ENCODE data around the gene CEP89.

CEP89 gene

DNA sequence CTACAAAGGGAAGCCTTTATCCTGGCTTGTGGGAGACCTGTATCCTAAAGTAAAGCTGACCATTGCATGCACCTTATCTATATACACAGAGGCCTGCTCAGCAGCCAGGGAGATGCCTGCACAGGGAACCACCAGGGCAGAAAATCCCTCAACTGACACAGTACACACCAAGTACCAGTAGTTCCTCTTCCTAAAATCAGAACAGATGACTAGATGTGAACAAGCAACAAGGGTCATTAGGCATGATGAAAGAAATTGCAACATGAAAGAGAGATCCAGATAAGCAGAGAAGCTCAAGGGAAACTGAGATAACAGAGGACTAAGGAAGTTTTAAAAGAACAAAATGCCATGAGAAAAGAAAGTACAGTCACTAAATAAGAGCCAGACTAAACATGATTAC is 62.5 kb downstream of the CEP89 start:
- no peak overlapping the region for H3K27ac ChIP-seq (ENCODE audit: low read length)
- no peak overlapping the region for H2AFZ ChIP-seq (ENCODE audit: low read depth, low read length)
- no peak overlapping the region for H3K4me3 ChIP-seq (ENCODE audit: low read depth in 1 of 2, low read length in 2 of 2)
- ATAC-seq (ENCODE audit: insufficient read depth, low read depth) (no peak), DNase-seq (no peak)
- TF ChIP-seq EZH2 (IDR thresholded peaks at IDR 0.05; ENCODE audit: borderline replicate concordance, low read depth, low read length, severe bottlenecking), result no peak
- peaks cover 40% of the 10 kb centered on the region for H3K36me3 ChIP-seq (ENCODE audit: insufficient read depth, low read length)
- no peak overlapping the region for H3K4me2 ChIP-seq (ENCODE audit: insufficient read depth, low read length)
- H3K4me1 ChIP-seq (ENCODE audit: insufficient read depth, low read length), result no peaks in the 10 kb centered on the region
- no peak overlapping the region for H3K9ac ChIP-seq (ENCODE audit: low read depth, low read length)
- H3K27me3 ChIP-seq (ENCODE audit: insufficient read depth, low read length, poor library complexity), result no peaks in the 10 kb centered on the region
- no peaks in the 10 kb centered on the region for H4K20me1 ChIP-seq (ENCODE audit: insufficient read depth, low read length)
- no peaks in the 10 kb centered on the region for H3K79me2 ChIP-seq (ENCODE audit: insufficient read depth, low read length)
- H3K9me3 ChIP-seq (ENCODE audit: insufficient read depth, low read length, severe bottlenecking), result peaks cover 5% of the 10 kb centered on the region

DNA sequence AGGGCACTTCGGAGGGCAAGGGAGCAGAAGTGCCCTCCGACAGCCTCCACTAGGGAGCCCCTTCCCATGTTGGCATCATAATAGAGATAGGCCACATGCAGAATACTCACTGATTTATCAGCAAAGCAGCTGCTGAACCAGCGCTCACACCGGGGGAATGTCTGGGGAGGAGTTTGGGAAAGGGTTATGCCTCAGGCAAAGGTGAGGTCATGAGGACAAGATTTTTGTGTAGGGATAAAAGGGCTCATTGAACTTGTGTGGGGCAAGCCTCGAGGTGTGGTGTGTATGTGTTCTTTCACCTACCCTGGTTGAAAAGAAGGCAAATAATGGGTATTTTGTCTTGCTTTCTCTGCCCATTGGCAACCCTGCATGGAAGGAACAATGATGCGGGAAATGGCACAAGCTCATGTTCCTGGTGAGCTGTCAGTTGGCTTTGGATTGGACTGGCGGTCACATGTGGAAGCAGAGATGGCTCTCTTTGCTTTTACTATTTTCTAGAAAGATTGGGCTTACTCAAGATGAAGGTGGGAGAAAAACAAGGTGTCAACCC is 63.0 kb downstream of the CEP89 start:
- no peaks in the 10 kb centered on the region for H3K27me3 ChIP-seq (ENCODE audit: insufficient read depth, low read length, poor library complexity)
- H2AFZ ChIP-seq (ENCODE audit: low read depth, low read length), result no peak overlapping the region
- no peak for TF ChIP-seq EZH2 (IDR thresholded peaks at IDR 0.05; ENCODE audit: borderline replicate concordance, low read depth, low read length, severe bottlenecking)
- TF ChIP-seq, protein P1, sequence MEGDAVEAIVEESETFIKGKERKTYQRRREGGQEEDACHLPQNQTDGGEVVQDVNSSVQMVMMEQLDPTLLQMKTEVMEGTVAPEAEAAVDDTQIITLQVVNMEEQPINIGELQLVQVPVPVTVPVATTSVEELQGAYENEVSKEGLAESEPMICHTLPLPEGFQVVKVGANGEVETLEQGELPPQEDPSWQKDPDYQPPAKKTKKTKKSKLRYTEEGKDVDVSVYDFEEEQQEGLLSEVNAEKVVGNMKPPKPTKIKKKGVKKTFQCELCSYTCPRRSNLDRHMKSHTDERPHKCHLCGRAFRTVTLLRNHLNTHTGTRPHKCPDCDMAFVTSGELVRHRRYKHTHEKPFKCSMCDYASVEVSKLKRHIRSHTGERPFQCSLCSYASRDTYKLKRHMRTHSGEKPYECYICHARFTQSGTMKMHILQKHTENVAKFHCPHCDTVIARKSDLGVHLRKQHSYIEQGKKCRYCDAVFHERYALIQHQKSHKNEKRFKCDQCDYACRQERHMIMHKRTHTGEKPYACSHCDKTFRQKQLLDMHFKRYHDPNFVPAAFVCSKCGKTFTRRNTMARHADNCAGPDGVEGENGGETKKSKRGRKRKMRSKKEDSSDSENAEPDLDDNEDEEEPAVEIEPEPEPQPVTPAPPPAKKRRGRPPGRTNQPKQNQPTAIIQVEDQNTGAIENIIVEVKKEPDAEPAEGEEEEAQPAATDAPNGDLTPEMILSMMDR (IDR thresholded peaks at IDR 0.05; ENCODE audit: borderline replicate concordance, extremely low read depth, low read length, poor library complexity, severe bottlenecking), result no peak
- no peak for DNase-seq
- no peak overlapping the region for H3K4me3 ChIP-seq (ENCODE audit: low read depth in 1 of 2, low read length in 2 of 2)
- ATAC-seq (ENCODE audit: insufficient read depth, low read depth), result no peak
- H3K79me2 ChIP-seq (ENCODE audit: insufficient read depth, low read length), result no peaks in the 10 kb centered on the region
- peaks cover 5% of the 10 kb centered on the region for H3K9me3 ChIP-seq (ENCODE audit: insufficient read depth, low read length, severe bottlenecking)
- H3K36me3 ChIP-seq (ENCODE audit: insufficient read depth, low read length), result peaks cover 36% of the 10 kb centered on the region
- no peaks in the 10 kb centered on the region for H4K20me1 ChIP-seq (ENCODE audit: insufficient read depth, low read length)
- H3K9ac ChIP-seq (ENCODE audit: low read depth, low read length), result no peak overlapping the region
- no peak overlapping the region for H3K27ac ChIP-seq (ENCODE audit: low read length)
- H3K4me2 ChIP-seq (ENCODE audit: insufficient read depth, low read length), result no peak overlapping the region
- H3K4me1 ChIP-seq (ENCODE audit: insufficient read depth, low read length), result no peaks in the 10 kb centered on the region

DNA sequence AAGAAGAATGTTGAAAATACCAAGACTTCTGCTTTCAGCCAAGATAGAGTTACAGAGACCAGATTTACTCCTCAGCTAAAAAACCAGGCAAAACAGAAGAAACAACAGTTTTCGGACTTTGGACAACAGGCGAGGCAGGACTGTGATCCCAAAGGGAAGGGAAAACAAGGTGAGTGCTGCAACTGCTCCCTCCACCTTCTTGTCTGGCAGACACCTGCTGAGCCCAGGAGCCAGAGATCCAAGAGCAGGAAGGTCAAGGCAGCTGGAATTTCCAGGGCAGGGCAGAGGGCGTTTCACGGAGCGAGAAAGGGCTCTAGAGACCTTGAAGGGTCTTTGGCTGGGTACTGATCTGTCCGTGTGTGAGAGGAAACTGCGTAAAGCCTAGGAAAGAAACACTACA is 69.3 kb downstream of the CEP89 start:
- H4K20me1 ChIP-seq (ENCODE audit: insufficient read depth, low read length), result no peaks in the 10 kb centered on the region
- H3K27ac ChIP-seq (ENCODE audit: low read length), result no peak overlapping the region
- DNase-seq, result no peak
- H3K4me1 ChIP-seq (ENCODE audit: insufficient read depth, low read length), result no peaks in the 10 kb centered on the region
- no peak overlapping the region for H3K9ac ChIP-seq (ENCODE audit: low read depth, low read length)
- ATAC-seq (ENCODE audit: insufficient read depth, low read depth), result no peak
- H3K9me3 ChIP-seq (ENCODE audit: insufficient read depth, low read length, severe bottlenecking), result peaks cover 5% of the 10 kb centered on the region
- no peaks in the 10 kb centered on the region for H3K79me2 ChIP-seq (ENCODE audit: insufficient read depth, low read length)
- H3K4me3 ChIP-seq (ENCODE audit: low read depth in 1 of 2, low read length in 2 of 2), result no peak overlapping the region
- H3K4me2 ChIP-seq (ENCODE audit: insufficient read depth, low read length), result no peak overlapping the region
- no peaks in the 10 kb centered on the region for H3K27me3 ChIP-seq (ENCODE audit: insufficient read depth, low read length, poor library complexity)
- H3K36me3 ChIP-seq (ENCODE audit: insufficient read depth, low read length), result peaks cover 42% of the 10 kb centered on the region
- no peak overlapping the region for H2AFZ ChIP-seq (ENCODE audit: low read depth, low read length)
- no peak for TF ChIP-seq EZH2 (IDR thresholded peaks at IDR 0.05; ENCODE audit: borderline replicate concordance, low read depth, low read length, severe bottlenecking)
- TF ChIP-seq, protein P1 (IDR thresholded peaks at IDR 0.05; ENCODE audit: borderline replicate concordance, extremely low read depth, low read length, poor library complexity, severe bottlenecking), result no peak

DNA sequence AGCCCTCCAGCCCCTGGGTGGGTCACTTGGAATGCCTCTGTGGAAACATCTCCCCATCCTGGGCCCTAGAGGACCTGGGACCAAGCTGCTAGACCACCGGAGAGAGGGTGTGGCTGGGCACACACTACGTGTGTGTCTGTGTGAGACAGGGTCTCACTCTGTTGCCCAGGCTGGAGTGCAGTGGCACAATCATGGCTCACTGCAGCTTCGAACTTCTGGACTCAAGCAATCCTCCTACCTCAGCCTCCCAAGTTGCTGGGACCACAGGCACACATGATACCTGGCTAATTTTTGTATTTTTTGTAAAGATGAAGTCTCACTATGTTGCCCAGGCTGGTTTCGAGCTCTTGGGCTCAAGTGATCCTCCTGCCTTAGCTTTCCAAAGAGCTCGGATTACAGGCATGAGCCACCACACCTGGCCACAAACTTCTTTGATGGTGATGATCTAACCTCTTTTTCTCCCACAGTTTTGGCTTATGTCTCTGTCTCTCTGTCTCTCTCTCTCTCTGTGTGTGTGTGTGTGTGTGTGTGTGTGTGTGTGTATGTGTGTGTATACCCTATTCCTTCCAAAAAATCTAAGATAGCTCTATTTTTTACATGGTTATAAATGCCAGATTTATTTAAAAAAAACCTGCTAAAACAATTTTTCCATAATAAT is 70.1 kb downstream of the CEP89 start:
- Histone ChIP-seq H3K9ac (ENCODE audit: low read depth, low read length) (no peak overlapping the region), H3K4me3 (ENCODE audit: low read depth in 1 of 2, low read length in 2 of 2) (no peak overlapping the region), H3K4me2 (ENCODE audit: insufficient read depth, low read length) (no peak overlapping the region), H2AFZ (ENCODE audit: low read depth, low read length) (no peak overlapping the region), H3K36me3 (ENCODE audit: insufficient read depth, low read length) (peaks cover 34% of the 10 kb centered on the region), H3K4me1 (ENCODE audit: insufficient read depth, low read length) (no peaks in the 10 kb centered on the region), H3K27ac (ENCODE audit: low read length) (no peak overlapping the region), H3K79me2 (ENCODE audit: insufficient read depth, low read length) (no peaks in the 10 kb centered on the region), H3K9me3 (ENCODE audit: insufficient read depth, low read length, severe bottlenecking) (peaks cover 5% of the 10 kb centered on the region), H4K20me1 (ENCODE audit: insufficient read depth, low read length) (no peaks in the 10 kb centered on the region), H3K27me3 (ENCODE audit: insufficient read depth, low read length, poor library complexity) (no peaks in the 10 kb centered on the region)
- no peak for DNase-seq
- ATAC-seq (ENCODE audit: insufficient read depth, low read depth), result no peak
- TF ChIP-seq EZH2 (IDR thresholded peaks at IDR 0.05; ENCODE audit: borderline replicate concordance, low read depth, low read length, severe bottlenecking), result no peak
- TF ChIP-seq, protein P1 (IDR thresholded peaks at IDR 0.05; ENCODE audit: borderline replicate concordance, extremely low read depth, low read length, poor library complexity, severe bottlenecking), result no peak

Data from DND-41 (cell line).